ENCODE results near the gene CDC25B. TPM values are rescaled to one million over a fixed set of nuclear protein-coding genes. Genes with fewer than 3 reads are reported as not detected.
A peak's percentile ranks its signal among the peaks of the same experiment; 100 is the strongest.

CDC25B gene
- total and polyA plus RNA-seq, 2 of the 13 experiments (the other 11 are each of a cell fraction or from before 2014, with no cell fraction given) = 14.5 to 19.4 TPM

DNA sequence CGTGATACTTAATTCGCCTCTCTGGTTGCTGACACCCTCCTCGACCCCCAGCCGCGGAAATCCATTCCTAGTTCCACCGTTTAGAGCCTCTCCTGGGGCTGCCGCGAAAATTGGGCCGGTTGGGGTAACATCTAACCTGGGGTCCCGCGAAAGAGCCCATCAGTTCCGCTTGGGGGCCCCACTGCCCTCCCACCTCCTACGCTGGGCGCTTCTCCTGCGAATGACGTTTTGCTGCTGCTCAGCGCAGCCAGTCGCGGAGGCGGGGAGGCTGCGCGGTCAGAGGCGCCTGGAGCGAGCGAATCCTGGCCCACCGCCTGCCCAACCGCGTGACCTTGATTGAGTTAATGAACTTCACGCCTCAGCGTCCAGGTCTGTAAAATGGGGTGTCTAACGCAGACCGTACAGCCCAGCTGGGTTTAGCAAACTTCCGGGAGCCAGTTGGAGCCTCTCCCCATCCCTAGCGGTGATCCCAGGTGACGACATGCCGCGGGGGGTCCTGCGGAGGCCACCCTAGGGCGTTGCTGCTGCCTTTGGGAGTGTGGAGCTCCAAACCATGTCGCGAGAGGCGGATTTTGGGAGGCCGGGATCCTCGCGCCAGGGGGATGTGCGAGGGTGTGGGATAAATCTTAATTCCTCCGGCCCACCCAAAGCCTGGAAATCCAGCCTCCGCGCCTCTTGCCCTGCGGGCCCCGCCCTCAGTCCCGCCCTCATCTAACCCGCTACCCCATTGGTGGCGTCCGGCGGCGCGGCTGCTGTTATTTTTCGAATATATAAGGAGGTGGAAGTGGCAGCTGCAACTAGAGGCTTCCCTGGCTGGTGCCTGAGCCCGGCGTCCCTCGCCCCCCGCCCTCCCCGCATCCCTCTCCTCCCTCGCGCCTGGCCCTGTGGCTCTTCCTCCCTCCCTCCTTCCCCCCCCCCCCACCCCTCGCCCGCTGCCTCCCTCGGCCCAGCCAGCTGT, at the start of gene CDC25B (continued):
- peak; percentile 67; the same call in 1 of the 2 replicates for TF ChIP-seq ZNF572 (CRISPR knock-in tag; IDR thresholded peaks at IDR 0.05)
- TF ChIP-seq, protein P1, sequence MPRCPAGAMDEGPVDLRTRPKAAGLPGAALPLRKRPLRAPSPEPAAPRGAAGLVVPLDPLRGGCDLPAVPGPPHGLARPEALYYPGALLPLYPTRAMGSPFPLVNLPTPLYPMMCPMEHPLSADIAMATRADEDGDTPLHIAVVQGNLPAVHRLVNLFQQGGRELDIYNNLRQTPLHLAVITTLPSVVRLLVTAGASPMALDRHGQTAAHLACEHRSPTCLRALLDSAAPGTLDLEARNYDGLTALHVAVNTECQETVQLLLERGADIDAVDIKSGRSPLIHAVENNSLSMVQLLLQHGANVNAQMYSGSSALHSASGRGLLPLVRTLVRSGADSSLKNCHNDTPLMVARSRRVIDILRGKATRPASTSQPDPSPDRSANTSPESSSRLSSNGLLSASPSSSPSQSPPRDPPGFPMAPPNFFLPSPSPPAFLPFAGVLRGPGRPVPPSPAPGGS (CRISPR knock-in tag; IDR thresholded peaks at IDR 0.05) = no peak
- TF ChIP-seq TSC22D2 (CRISPR knock-in tag; IDR thresholded peaks at IDR 0.05; ENCODE audit: borderline replicate concordance) = no peak
- peak; percentile 71; the same call in 1 of the 2 replicates for TF ChIP-seq ZFP36L1 (CRISPR knock-in tag; IDR thresholded peaks at IDR 0.05)
- TF ChIP-seq EEA1 (CRISPR knock-in tag; IDR thresholded peaks at IDR 0.05; ENCODE audit: borderline replicate concordance) = no peak
- TF ChIP-seq, protein P2, sequence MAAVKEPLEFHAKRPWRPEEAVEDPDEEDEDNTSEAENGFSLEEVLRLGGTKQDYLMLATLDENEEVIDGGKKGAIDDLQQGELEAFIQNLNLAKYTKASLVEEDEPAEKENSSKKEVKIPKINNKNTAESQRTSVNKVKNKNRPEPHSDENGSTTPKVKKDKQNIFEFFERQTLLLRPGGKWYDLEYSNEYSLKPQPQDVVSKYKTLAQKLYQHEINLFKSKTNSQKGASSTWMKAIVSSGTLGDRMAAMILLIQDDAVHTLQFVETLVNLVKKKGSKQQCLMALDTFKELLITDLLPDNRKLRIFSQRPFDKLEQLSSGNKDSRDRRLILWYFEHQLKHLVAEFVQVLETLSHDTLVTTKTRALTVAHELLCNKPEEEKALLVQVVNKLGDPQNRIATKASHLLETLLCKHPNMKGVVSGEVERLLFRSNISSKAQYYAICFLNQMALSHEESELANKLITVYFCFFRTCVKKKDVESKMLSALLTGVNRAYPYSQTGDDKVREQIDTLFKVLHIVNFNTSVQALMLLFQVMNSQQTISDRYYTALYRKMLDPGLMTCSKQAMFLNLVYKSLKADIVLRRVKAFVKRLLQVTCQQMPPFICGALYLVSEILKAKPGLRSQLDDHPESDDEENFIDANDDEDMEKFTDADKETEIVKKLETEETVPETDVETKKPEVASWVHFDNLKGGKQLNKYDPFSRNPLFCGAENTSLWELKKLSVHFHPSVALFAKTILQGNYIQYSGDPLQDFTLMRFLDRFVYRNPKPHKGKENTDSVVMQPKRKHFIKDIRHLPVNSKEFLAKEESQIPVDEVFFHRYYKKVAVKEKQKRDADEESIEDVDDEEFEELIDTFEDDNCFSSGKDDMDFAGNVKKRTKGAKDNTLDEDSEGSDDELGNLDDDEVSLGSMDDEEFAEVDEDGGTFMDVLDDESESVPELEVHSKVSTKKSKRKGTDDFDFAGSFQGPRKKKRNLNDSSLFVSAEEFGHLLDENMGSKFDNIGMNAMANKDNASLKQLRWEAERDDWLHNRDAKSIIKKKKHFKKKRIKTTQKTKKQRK (IDR thresholded peaks at IDR 0.05; ENCODE audit: low read length) = no peak
- TF ChIP-seq HHEX (CRISPR knock-in tag; IDR thresholded peaks at IDR 0.05) = no peak
- peak; percentile 98 for TF ChIP-seq TFAP4 (IDR thresholded peaks at IDR 0.05; ENCODE audit: borderline replicate concordance, low read depth)
- no peak for TF ChIP-seq KLF13 (CRISPR knock-in tag; IDR thresholded peaks at IDR 0.05)
- TF ChIP-seq ARID5B (CRISPR knock-in tag; IDR thresholded peaks at IDR 0.05) = peak; percentile 43; the same call in 1 of the 2 replicates
- TF ChIP-seq ZNF766 (CRISPR knock-in tag; IDR thresholded peaks at IDR 0.05; ENCODE audit: borderline replicate concordance) = peak; percentile 7; the same call in 1 of the 2 replicates
- TF ChIP-seq SALL2 (CRISPR knock-in tag; IDR thresholded peaks at IDR 0.05) = no peak
- peak; percentile 67 for TF ChIP-seq BORCS8-MEF2B (CRISPR knock-in tag; IDR thresholded peaks at IDR 0.05)
- TF ChIP-seq ZNF503 (CRISPR knock-in tag; IDR thresholded peaks at IDR 0.05) = 0 out of 2 replicates have a peak, but pooled peaks have one; percentile 6
- TF ChIP-seq ZFP1 (CRISPR knock-in tag; IDR thresholded peaks at IDR 0.05) = 0 out of 2 replicates have a peak, but pooled peaks have one; percentile 10
- TF ChIP-seq ZNF33B (CRISPR knock-in tag; IDR thresholded peaks at IDR 0.05) = no peak
- TF ChIP-seq ZNF777 (CRISPR knock-in tag; IDR thresholded peaks at IDR 0.05) = no peak; the same call in 1 of the 2 replicates

Data from HepG2 (cell line).